ENCODE data around the gene MAGEA4.

DNA sequence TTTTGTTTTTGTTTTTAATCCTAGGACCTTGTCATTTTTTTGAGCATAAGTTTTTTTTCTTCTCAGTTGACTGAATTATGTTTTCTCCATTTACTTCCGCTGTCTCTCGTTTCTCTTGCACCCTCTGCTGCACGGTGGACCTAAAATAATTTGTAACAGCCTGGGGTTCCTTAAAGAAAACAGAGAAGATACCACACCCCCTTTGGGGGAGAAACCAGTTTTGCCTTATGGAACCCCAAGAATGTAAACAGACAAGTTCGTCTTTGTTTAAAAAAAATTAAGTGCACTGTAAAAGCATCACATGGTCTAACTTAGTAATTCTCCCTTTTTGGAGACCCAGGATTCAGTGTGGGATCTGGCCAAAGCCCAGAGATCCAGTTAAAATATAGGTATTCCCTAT, 32.8 kb upstream of the MAGEA4 start:
- TF ChIP-seq, protein P1, sequence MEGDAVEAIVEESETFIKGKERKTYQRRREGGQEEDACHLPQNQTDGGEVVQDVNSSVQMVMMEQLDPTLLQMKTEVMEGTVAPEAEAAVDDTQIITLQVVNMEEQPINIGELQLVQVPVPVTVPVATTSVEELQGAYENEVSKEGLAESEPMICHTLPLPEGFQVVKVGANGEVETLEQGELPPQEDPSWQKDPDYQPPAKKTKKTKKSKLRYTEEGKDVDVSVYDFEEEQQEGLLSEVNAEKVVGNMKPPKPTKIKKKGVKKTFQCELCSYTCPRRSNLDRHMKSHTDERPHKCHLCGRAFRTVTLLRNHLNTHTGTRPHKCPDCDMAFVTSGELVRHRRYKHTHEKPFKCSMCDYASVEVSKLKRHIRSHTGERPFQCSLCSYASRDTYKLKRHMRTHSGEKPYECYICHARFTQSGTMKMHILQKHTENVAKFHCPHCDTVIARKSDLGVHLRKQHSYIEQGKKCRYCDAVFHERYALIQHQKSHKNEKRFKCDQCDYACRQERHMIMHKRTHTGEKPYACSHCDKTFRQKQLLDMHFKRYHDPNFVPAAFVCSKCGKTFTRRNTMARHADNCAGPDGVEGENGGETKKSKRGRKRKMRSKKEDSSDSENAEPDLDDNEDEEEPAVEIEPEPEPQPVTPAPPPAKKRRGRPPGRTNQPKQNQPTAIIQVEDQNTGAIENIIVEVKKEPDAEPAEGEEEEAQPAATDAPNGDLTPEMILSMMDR (IDR thresholded peaks at IDR 0.05), result no peak
- TF ChIP-seq POLR2A (IDR thresholded peaks at IDR 0.05) (no peak), POLR2AphosphoS5 (IDR thresholded peaks at IDR 0.05) (no peak), EP300 (IDR thresholded peaks at IDR 0.05) (no peak)

Data from suprapubic skin (tissue), 4 donors.